ENCODE results near the gene NAPSA.

The NAPSA gene

DNA sequence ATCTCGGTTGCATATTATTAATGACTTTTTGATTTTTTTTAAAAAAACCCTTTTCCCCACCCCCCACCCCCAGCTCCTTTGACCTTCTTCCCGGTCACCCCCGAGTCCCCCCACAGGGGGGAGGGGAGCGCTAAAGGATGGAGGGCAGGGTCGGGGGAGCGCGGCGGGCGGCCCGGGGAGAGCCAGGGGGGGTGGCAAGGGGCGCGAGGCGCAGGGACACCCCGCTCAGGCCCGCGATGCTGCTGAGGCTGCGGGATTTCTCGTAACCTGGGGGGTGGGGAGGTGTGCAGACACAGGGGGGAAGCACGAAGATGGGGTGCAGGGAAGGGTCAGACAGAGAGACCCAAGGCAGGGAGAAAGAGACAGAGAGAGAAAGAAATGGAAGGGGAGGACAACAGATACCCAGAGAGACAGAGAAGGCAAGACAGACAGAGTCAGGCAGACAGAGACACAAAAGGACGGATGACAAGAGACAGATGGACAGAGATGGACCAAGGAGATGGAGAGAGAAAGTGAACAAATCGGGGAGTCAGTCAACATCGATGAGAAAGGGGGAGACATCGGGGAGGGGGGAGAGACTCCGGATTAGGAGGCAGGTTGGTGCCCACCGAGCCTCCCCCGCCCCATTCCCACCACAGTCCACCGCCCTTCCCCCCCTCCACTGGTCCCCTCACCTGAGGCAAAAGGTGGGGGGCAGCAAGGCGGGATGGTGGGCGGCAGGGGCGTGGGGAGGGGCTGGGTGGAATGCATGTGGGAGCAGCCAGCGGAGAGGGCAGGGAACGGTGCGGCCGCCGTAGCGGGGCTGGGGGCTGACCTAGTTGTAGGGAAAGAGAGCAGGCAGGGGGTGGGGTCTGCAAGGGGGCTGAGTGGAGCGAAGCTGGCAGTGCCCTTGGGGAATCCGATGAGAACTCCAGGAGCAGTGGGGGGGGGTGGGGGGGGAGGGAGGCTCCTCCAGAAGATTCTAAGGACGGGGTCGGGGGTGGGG, 50.4 kb downstream of the NAPSA start:
- ATAC-seq (no peak), DNase-seq (no peak)

DNA sequence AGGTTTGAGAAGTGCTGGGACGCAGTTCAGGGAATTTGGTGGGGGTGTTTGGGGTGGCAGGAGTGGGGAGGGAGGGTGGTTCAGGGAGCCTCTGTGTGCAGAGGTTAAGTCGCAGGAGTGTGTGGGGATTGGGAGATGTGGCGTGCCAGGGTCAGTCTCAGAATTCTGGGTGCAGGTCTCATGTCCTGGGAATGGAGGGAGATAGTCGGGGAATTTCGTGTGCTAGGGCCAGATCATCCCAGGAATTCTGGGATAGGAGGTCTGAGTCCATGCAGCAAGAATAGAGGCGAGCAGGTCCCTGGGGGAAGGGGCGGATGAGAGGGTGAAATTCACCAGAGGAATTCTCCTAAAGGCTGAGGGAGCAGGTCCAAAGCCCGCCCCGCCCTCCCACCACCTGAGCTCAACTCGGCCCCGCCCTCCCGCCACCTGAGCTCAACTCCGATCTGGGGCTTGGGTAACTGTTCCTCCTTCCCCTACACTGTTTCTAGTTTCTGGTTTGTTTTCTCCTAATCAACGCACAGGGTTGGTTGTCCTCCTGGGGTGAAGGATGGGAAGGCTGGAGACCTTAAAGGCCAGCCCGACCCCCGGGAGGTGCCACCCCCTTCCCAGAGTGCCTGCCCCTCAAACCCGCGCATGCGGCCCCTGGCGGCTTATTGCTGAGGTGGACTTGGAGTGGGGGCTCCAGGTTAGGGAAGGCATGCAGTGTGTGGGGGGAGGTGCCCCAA, 51.5 kb downstream of the NAPSA start:
- no peak for ATAC-seq
- DNase-seq = no peak

DNA sequence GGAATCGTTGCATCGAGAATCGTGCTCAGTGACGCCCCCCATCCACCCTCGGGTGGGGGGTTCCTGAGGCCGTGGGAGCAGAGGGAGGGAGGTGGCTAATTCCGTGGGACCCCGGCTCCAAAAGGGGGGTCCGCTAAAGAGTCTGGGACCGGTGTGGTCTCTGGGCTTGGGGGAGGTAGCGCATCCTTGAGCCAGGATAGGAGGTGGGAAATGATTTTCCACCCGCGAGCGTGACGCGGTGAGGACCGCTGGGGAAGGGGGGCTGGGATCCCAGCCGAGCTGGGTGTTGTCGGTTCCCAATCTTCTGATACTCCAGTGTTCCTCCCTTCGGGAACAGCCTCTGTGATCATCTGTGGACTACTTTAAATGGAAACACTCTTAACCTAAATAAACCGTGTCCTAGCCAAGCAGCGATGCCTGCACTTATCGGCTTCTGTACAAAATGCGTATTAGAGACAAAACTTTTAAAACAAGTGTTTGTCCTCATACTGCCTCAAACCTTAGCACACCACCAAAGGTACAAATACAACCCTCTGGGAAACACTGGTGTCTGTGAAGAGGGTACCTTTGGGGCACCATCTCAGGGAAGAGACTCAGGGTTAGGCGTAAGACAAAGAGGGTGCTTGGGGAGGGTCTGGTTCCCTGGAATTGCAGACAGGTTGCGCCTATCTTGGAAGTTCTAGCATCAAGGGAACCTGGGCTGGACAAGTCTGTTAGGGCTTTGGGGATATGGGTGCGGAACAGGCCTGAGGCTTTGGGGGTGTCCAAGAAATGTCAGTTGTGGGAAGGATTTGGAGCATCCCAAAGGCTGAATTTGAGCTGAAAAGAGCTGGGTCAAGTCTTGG, 52.2 kb downstream of the NAPSA start:
- ATAC-seq = no peak
- no peak for DNase-seq

DNA sequence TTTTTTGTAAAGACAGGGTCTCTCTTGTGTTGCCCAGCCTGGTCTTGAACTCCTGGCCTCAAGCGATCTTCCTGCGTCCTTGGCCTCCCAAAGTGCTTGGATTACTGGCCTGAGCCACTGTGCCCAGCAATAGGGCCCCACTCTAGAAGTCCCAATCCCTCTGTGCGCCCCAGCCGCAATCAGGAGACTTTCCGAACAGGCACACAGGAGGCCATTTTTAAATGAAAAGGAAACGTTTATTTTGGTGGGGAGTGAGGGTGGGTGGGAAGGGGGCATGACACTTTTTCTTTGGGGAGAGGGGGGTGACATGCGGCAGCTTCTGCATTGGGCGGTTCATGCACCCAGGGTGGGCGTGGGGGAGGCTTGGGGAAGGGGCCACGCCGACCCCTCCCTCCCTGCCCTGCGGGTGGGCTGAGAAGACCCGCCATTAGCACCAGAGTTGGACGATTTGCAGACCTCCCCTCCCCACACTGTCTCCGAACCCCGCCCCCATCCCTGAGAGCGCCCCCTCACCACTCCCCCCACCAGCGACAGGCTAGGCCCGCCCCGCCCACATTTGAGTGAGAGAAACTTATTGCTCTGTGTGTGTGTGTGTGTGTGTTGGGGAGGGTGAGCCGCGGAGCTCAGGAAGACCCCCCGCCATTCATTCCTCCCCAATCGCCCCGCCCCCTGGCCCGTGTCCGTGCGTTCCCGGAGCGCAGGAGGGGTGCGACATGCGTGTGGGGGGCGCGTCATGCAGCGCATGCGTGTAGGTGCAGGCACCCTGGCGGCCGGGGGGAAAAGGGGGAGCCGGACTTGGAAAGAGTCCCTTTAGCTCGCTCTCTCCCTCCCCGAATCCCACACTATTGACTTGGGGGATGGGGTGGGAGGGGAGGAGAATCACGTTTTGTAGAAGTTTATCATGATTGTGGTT, 53.5 kb downstream of the NAPSA start:
- DNase-seq (no peak), ATAC-seq (no peak)

DNA sequence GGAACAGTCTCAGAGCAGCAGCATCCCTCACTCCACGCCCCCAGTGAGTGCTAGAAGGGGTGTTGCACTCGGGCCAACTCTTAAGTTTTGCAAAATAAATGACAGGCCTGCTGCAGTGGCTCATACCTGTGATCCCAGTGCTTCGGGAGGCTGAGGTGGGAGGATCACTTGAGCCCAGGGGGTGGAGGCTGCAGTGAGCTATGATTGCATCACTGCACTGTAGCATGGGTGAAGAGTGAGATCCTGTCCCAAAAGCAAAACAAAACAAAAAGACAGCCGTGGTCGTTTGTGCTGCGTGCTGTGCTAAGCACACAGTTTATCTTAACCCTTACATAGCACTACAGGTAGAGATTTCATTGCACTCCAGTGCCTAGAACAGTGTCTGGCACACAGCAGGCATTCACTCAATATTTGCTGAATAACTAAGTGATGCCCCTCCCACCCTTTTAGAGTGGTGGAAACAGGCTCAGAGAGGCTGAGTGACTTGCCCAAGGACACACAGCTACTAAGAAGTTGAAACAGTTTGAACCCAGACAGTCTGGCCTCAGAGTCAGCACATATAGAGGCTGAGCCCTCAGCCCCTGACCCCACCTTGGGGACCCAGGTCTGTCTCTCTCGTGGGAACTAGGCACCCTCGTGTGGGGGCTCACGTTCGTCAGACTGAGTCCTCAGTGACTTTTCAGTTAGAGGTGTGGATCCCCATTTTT, 54.5 kb downstream of the NAPSA start:
- DNase-seq (no peak), ATAC-seq (no peak)

DNA sequence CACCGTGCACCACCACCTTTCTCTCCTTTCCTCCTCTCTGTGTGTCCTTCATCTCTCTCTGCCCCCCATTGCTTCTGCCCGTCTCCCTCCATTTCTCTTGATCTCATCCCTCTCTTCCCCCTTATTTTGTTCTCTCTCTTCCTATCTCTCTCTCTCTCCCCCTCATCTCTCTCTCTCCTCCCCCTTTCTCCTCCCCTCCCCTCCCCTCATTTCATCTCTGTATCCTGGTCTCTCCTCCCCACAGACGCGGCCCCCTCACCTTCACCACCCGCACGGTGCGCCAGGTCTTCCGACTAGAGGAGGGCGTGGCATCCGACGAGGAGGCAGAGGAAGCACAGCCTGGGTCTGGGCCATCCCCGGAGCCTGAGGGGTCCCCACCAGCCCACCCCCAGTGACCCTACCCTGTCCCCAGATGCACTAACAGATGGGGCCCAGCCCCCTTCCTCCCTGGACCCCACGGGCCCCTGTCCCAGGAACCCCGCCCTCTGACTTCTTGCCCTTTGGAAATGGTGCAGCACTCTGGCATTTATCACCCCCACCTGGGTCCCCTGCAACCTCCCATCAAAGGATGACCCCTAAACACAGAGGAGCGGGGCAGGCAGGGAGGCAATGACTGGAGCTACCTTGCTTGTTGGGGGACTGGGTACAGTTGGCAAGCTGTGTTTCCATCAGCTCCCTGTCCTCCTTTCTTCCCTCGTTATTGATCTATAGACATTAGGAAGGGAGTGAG, 55.9 kb downstream of the NAPSA start:
- no peak for DNase-seq
- ATAC-seq = no peak

DNA sequence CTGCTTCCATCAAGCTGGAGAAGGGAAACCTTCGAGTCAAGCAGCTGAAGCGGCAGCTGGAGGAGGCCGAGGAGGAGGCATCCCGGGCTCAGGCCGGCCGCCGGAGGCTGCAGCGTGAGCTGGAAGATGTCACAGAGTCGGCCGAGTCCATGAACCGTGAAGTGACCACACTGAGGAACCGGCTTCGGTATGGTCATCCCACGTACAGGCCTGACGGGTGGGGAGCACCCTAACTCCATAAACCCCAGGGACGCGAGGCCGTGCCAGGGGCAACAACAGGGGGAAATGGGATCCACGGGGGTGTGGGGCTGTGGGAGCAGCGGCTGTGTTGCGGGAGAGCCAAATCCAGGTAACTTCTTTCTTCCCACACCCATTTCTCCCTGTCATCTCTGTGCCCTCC, 56.4 kb downstream of the NAPSA start:
- ATAC-seq = no peak
- DNase-seq = no peak
